OCI-LY1 (cell line): Measurements from ENCODE around the gene EDEM1.

Experiments used
- EZH2 ChIP-seq: fragments of 200-600 bp; sonication (generic), shearing (Covaris generic); IDR thresholded peaks from 2 replicates; pipeline ENCODE4 v1.8.0; 2017; ENCODE audit warnings: borderline replicate concordance, mixed run types, mild to moderate bottlenecking, antibody characterized with exemption, low read length, moderate library complexity, mixed read lengths
- TF ChIP-seq, protein P1 (sequence below): fragments of 200-600 bp; sonication (generic), shearing (Covaris generic); IDR thresholded peaks from 2 replicates; pipeline ENCODE4 v1.5.1; 2017; ENCODE audit warnings: mild to moderate bottlenecking, antibody characterized with exemption, low read length, moderate library complexity, mixed read lengths

DNA sequence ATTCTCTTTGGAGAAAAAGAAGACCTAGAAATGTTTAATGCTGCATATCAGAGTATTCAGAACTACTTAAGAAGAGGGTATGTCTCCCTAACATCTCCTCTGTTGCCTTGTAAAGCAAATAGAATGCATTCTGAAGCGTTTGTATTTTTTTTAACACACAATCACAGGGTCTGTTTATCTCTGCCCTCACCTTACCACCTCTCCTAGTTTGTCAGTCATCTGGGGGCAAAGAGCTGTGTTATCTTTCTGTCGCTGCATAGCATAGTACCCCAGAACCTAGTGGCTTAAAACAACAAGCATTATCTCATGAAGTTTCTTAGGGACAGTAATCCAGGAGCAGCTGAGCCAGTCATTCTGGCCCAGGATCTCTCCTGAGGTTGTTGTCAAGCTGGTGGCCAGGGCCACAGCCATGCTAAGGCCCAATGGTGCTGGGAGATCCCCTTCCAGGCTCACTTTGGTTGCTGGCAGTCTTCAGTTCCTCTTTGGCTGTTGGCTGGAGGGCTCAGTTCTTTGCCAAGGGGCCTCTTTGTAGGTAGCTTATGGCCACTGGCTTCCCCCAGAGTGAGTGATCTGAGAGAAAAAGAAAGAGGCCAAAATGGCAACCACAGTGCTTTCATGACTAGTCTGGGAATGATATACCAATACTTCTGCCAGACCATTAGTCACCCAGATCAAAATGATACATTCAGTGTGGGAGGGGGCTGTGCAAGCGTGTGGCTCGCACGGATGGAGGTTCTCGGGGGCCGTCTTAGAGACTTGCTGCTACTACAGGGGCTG lies 17.8 kb downstream of the EDEM1 start:
- TF ChIP-seq, protein P1, sequence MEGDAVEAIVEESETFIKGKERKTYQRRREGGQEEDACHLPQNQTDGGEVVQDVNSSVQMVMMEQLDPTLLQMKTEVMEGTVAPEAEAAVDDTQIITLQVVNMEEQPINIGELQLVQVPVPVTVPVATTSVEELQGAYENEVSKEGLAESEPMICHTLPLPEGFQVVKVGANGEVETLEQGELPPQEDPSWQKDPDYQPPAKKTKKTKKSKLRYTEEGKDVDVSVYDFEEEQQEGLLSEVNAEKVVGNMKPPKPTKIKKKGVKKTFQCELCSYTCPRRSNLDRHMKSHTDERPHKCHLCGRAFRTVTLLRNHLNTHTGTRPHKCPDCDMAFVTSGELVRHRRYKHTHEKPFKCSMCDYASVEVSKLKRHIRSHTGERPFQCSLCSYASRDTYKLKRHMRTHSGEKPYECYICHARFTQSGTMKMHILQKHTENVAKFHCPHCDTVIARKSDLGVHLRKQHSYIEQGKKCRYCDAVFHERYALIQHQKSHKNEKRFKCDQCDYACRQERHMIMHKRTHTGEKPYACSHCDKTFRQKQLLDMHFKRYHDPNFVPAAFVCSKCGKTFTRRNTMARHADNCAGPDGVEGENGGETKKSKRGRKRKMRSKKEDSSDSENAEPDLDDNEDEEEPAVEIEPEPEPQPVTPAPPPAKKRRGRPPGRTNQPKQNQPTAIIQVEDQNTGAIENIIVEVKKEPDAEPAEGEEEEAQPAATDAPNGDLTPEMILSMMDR = no peak
- no peak for TF ChIP-seq EZH2
